PC-9 (cell line): Measurements from ENCODE around the gene ARID5A. TPM values are rescaled to one million over a fixed set of nuclear protein-coding genes. Genes with fewer than 3 reads are reported as not detected.

Experiments used
- BruUV-seq: library from RNA; stranded (reverse); fragments of 400-500 nt; replicated peaks from 2 replicates; lab custom pipeline; 2021; lab: Mats Ljungman, UMichigan
- CTCF ChIA-PET: fragments of 300-600 bp; sonication (Branson Sonifier 250); formaldehyde crosslinking; loops from one replicate; lab custom pipeline; 2022; ENCODE audit warnings: antibody characterized with exemption; lab: Charles Lee
- POLR2A ChIA-PET: fragments of 300-600 bp; sonication (Branson Sonifier 250); formaldehyde crosslinking; loops from one replicate; lab custom pipeline; 2022; ENCODE audit warnings: antibody characterized with exemption; ENCODE audit not compliant: unreplicated experiment; lab: Charles Lee
- DNase-seq, 2 experiments: peaks; one replicate each; pipeline versions ENCODE4 v3.0.0 to v3.0.0-alpha.2; 2015 to 2022; ENCODE audit warnings: mixed read lengths in 1 of 2
- H2AFZ ChIP-seq: fragments of 200-600 bp; sonication (generic); 2 replicates; pipeline ENCODE4 v1.8.1; 2017; ENCODE audit warnings: antibody characterized with exemption
- H3F3A ChIP-seq: fragments of 200-600 bp; sonication (generic); 2 replicates; pipeline ENCODE4 v1.8.1; 2017; ENCODE audit warnings: antibody characterized with exemption, mild to moderate bottlenecking, low read depth; ENCODE audit not compliant: insufficient read depth
- H3K27ac ChIP-seq: fragments of 200-600 bp; sonication (generic); 2 replicates; pipeline ENCODE4 v1.6.1; 2016; ENCODE audit warnings: mixed run types
- H3K27me3 ChIP-seq: fragments of 200-600 bp; sonication (generic); 2 replicates; pipeline ENCODE4 v1.6.1; 2016; ENCODE audit warnings: low read depth, mixed run types; ENCODE audit not compliant: insufficient read depth
- H3K36me3 ChIP-seq: fragments of 200-600 bp; sonication (generic); 2 replicates; pipeline ENCODE4 v1.6.1; 2016; ENCODE audit warnings: low read depth, mixed run types
- H3K4me1 ChIP-seq: fragments of 200-600 bp; sonication (generic); replicated peaks from 2 replicates; pipeline ENCODE4 v1.6.1; 2016; ENCODE audit warnings: mixed run types; ENCODE audit not compliant: insufficient read depth
- H3K4me2 ChIP-seq: fragments of 200-600 bp; sonication (generic); 2 replicates; pipeline ENCODE4 v1.6.1; 2017; ENCODE audit warnings: mixed run types
- H3K4me3 ChIP-seq: fragments of 200-600 bp; sonication (generic); 2 replicates; pipeline ENCODE4 v1.6.1; 2016; ENCODE audit warnings: mixed run types
- H3K79me2 ChIP-seq: fragments of 200-600 bp; sonication (generic); 2 replicates; pipeline ENCODE4 v1.6.1; 2017; ENCODE audit warnings: low read depth, mixed run types
- H3K9me2 ChIP-seq: fragments of 200-600 bp; sonication (generic); 2 replicates; pipeline ENCODE4 v1.8.1; 2017; ENCODE audit warnings: mild to moderate bottlenecking; ENCODE audit not compliant: insufficient read depth
- H3K9me3 ChIP-seq: fragments of 200-600 bp; sonication (generic); 2 replicates; pipeline ENCODE4 v1.8.1; 2016; ENCODE audit warnings: low read depth; ENCODE audit not compliant: insufficient read depth
- H4K20me1 ChIP-seq: fragments of 200-600 bp; sonication (generic); 2 replicates; pipeline ENCODE4 v1.8.1; 2017; ENCODE audit not compliant: insufficient read depth
- EZH2 ChIP-seq: fragments of 200-600 bp; sonication (generic); IDR thresholded peaks from 2 replicates; pipeline ENCODE4 v1.8.0; 2017; ENCODE audit warnings: antibody characterized with exemption, low read depth
- intact Hi-C: fragments of 100-400 bp; cut with micrococcal nuclease; formaldehyde crosslinking; loops from one replicate; pipeline ENCODE4 v1.10.0; 2022; ENCODE audit not compliant: unreplicated experiment
- total RNA-seq: library from RNA; stranded (reverse); gene quantifications from 2 replicates; pipeline ENCODE4 v1.2.3, GENCODE V29; 2021
- TF ChIP-seq, protein P1 (sequence below): fragments of 200-600 bp; sonication (generic); conservative IDR thresholded peaks from 2 replicates; pipeline ENCODE4 v1.6.1; 2017; ENCODE audit warnings: mixed run types, antibody characterized with exemption, mild to moderate bottlenecking, moderate library complexity

The ARID5A gene
- total RNA-seq, 1 experiment from 2014 or later = 6.0 TPM

GRCh38 chr2:96584017-96584416, 47.5 kb downstream of the ARID5A start:
- Histone ChIP-seq H3K27ac (no peak overlapping the region), H3K9me3 (no peaks in the 10 kb centered on the region), H3K4me3 (no peak overlapping the region), H3K36me3 (no peaks in the 10 kb centered on the region), H3K9me2 (no peaks in the 10 kb centered on the region), H3K4me2 (no peak overlapping the region), H3K27me3 (no peaks in the 10 kb centered on the region), H3K4me1 (no peaks in the 10 kb centered on the region), H4K20me1 (0 out of 2 replicates have a peak, but pooled peaks cover 6% of the 10 kb centered on the region), H3F3A (peaks cover 10% of the 10 kb centered on the region; the same call in 1 of the 2 replicates), H3K79me2 (no peaks in the 10 kb centered on the region), H2AFZ (no peak overlapping the region)
- no peak for DNase-seq
- ChIA-PET POLR2A (no interaction called here), CTCF (no interaction called here)
- intact Hi-C loops = no loop called here
- BruUV-seq = no TSS peak
- no peak for TF ChIP-seq EZH2
- TF ChIP-seq, protein P1, sequence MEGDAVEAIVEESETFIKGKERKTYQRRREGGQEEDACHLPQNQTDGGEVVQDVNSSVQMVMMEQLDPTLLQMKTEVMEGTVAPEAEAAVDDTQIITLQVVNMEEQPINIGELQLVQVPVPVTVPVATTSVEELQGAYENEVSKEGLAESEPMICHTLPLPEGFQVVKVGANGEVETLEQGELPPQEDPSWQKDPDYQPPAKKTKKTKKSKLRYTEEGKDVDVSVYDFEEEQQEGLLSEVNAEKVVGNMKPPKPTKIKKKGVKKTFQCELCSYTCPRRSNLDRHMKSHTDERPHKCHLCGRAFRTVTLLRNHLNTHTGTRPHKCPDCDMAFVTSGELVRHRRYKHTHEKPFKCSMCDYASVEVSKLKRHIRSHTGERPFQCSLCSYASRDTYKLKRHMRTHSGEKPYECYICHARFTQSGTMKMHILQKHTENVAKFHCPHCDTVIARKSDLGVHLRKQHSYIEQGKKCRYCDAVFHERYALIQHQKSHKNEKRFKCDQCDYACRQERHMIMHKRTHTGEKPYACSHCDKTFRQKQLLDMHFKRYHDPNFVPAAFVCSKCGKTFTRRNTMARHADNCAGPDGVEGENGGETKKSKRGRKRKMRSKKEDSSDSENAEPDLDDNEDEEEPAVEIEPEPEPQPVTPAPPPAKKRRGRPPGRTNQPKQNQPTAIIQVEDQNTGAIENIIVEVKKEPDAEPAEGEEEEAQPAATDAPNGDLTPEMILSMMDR = no peak

- H3K36me3 ChIP-seq = no peaks in the 10 kb centered on the region; the same call in 1 of the 2 replicates
- no peak for DNase-seq
- H3K4me2 ChIP-seq = no peak overlapping the region
- no peaks in the 10 kb centered on the region for H3K27me3 ChIP-seq
- H3K9me2 ChIP-seq = no peaks in the 10 kb centered on the region
- 0 out of 2 replicates have a peak, but pooled peaks cover 8% of the 10 kb centered on the region for H4K20me1 ChIP-seq
- H3F3A ChIP-seq = peaks cover 10% of the 10 kb centered on the region; the same call in 1 of the 2 replicates
- no peak overlapping the region for H3K4me3 ChIP-seq
- H3K4me1 ChIP-seq = no peaks in the 10 kb centered on the region
- intact Hi-C loops = no loop called here
- ChIA-PET CTCF (interaction anchor here (0.7 kb wide), 1 partner anchor 77 kb away, joined by 3 read pairs; no protein-coding TSS in a partner anchor), POLR2A (no interaction called here)
- no peaks in the 10 kb centered on the region for H3K9me3 ChIP-seq
- H2AFZ ChIP-seq = no peak overlapping the region
- BruUV-seq = no TSS peak
- H3K79me2 ChIP-seq = no peaks in the 10 kb centered on the region
- TF ChIP-seq EZH2 = no peak
- TF ChIP-seq, protein P1 = no peak
- H3K27ac ChIP-seq = no peak overlapping the region
Observed at GRCh38 chr2:96587843-96588242, 51.3 kb downstream of the ARID5A start.

DNA sequence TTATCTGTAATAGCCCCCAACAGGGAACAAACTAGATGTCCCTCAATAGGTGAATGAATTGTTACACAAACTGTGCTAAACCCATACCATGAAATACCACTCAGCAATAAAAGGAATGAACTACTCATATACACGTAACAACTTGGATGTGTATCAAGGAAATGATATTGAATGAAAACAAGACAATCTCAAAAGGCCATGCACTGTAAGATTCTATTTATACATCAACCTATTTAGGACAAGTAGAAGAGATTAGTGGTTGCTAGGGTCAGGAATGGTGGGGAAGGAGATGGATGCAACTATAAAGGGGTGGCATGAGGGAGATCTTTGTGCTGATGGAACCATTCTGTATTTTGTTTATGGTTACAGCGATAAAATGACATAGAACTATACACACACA, 54.5 kb downstream of the ARID5A start:
- H3K9me2 ChIP-seq = no peaks in the 10 kb centered on the region
- no peaks in the 10 kb centered on the region for H3K27me3 ChIP-seq
- H2AFZ ChIP-seq = no peak overlapping the region
- no peaks in the 10 kb centered on the region for H3K79me2 ChIP-seq
- DNase-seq = no peak
- TF ChIP-seq, protein P1 = no peak
- no peak for TF ChIP-seq EZH2
- H3K4me2 ChIP-seq = no peak overlapping the region
- ChIA-PET CTCF (interaction anchor here (0.7 kb wide), 1 partner anchor 17 kb away, joined by 3 read pairs; no protein-coding TSS in a partner anchor), POLR2A (interaction anchor here (0.7 kb wide), 1 partner anchor 13 kb away, joined by 12 read pairs; no protein-coding TSS in a partner anchor)
- 0 out of 2 replicates have a peak, but pooled peaks cover 4% of the 10 kb centered on the region for H3F3A ChIP-seq
- no TSS peak for BruUV-seq
- H3K4me1 ChIP-seq = no peaks in the 10 kb centered on the region
- H3K27ac ChIP-seq = no peak overlapping the region
- intact Hi-C loops = no loop called here
- peaks cover 8% of the 10 kb centered on the region; the same call in 1 of the 2 replicates for H4K20me1 ChIP-seq
- H3K9me3 ChIP-seq = no peaks in the 10 kb centered on the region
- no peak overlapping the region for H3K4me3 ChIP-seq
- H3K36me3 ChIP-seq = peaks cover 26% of the 10 kb centered on the region
